AG04449 (cell line): Measurements from ENCODE around the gene IL6ST.
"Not testable (repeated sequence)": the region's sequence is repeated elsewhere in the genome, so short reads cannot be mapped to it uniquely, and the experiment has no call there.

ENCODE experiments used
- CTCF ChIA-PET: fragments of 350-600 bp; formaldehyde crosslinking; extraction: SDS; loops from one replicate; lab custom pipeline; 2021; ENCODE audit warnings: antibody characterized with exemption; lab: Yijun Ruan, JAX
- POLR2A ChIA-PET: fragments of 400-600, 350-600 bp; formaldehyde crosslinking; extraction: SDS; loops from one replicate; lab custom pipeline; 2020; ENCODE audit warnings: antibody characterized with exemption, inconsistent platforms; lab: Yijun Ruan, JAX
- DNase-seq: peaks from one replicate; pipeline ENCODE4 v3.0.0-alpha.2; 2010; ENCODE audit warnings: low read depth, low spot score
- H3K4me3 ChIP-seq: 2 replicates; pipeline ENCODE4 v1.5.1; 2011; ENCODE audit warnings: low read depth, mild to moderate bottlenecking, control low read depth, low read length
- TF ChIP-seq, protein P1 (sequence below): IDR thresholded peaks from one replicate; pipeline ENCODE4 v1.5.1; 2011; ENCODE audit warnings: mild to moderate bottlenecking, moderate library complexity, low read length, control low read depth, inconsistent platforms; ENCODE audit not compliant: insufficient read depth; ENCODE audit errors: missing control alignments

Gene IL6ST

DNA sequence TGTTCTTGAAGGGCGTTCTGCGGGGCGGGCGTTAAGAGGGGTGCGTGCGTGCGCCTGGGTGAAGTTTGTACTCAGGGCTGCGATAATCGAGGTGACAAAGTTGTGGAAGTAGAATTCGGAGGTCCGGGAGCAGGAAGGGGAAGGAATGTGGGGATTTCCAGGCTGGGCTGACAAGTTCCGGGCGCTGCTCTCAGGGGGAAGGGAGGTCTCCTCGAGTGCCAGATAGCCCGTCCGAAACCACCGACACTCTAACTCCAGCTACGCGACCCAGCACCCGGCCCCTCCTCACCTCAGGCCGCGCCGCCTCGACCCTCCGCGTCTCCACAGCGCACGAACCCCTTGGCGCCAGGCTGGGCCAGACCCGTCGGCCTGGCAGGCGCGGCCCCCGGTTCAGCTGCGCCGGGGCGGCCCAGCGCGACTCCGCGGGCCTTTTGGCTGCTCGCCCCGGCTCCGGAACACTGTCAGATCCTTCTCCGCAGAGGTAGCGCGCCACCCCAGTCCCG lies at the start of gene IL6ST:
Gene IL6ST, minus strand, starts transcription at position 469 of the 503 bp plus-strand sequence. CDS start 18,685 bp downstream, outside the sequence.
- TF ChIP-seq, protein P1, sequence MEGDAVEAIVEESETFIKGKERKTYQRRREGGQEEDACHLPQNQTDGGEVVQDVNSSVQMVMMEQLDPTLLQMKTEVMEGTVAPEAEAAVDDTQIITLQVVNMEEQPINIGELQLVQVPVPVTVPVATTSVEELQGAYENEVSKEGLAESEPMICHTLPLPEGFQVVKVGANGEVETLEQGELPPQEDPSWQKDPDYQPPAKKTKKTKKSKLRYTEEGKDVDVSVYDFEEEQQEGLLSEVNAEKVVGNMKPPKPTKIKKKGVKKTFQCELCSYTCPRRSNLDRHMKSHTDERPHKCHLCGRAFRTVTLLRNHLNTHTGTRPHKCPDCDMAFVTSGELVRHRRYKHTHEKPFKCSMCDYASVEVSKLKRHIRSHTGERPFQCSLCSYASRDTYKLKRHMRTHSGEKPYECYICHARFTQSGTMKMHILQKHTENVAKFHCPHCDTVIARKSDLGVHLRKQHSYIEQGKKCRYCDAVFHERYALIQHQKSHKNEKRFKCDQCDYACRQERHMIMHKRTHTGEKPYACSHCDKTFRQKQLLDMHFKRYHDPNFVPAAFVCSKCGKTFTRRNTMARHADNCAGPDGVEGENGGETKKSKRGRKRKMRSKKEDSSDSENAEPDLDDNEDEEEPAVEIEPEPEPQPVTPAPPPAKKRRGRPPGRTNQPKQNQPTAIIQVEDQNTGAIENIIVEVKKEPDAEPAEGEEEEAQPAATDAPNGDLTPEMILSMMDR: no peak
- no peak for DNase-seq
- CTCF ChIA-PET: interaction anchor here (1.0 to 1.3 kb wide), 2 partner anchors 9 to 206 kb away, joined by 3 read pairs; no protein-coding TSS in a partner anchor
- POLR2A ChIA-PET: interaction anchor here (0.7 kb wide), 1 partner anchor 64 kb away, joined by 4 read pairs; no protein-coding TSS in a partner anchor
- peak within 1 kb of the TSS; percentile 84 for H3K4me3 ChIP-seq

DNA sequence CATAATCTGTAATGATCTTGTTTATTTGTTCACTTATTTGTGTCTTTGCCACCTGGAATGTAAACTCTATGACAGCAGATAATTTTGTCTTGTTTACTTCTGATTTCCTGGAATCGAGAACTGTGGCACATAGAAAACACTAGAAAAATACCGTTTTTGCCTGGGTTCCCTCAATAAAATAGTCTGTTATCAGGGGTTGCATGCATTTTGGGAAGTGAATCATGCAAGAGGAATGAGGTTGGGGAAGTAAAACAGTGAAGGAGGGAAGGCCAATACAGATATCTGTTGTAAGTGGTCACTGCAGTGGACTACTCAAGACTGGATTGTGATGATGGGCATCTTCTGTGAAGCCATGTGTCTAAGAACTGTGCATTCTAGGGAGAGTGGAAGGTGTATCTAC lies 45.2 kb upstream of the IL6ST start:
- DNase-seq: no peak
- no peak overlapping the region for H3K4me3 ChIP-seq
- TF ChIP-seq, protein P1: no peak
- CTCF ChIA-PET: no interaction called here
- POLR2A ChIA-PET: no interaction called here

DNA sequence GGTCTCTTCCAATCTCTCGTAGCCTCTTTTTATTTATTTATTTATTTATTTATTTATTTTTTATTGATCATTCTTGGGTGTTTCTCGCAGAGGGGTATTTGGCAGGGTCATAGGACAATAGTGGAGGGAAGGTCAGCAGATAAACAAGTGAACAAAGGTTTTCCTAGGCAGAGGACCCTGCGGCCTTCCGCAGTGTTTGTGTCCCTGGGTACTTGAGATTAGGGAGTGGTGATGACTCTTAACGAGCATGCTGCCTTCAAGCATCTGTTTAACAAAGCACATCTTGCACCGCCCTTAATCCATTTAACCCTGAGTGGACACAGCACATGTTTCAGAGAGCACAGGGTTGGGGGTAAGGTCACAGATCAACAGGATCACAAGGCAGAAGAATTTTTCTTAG lies 43.4 kb upstream of the IL6ST start:
- CTCF ChIA-PET, POLR2A ChIA-PET, DNase-seq, H3K4me3 ChIP-seq: not testable (repeated sequence)

DNA sequence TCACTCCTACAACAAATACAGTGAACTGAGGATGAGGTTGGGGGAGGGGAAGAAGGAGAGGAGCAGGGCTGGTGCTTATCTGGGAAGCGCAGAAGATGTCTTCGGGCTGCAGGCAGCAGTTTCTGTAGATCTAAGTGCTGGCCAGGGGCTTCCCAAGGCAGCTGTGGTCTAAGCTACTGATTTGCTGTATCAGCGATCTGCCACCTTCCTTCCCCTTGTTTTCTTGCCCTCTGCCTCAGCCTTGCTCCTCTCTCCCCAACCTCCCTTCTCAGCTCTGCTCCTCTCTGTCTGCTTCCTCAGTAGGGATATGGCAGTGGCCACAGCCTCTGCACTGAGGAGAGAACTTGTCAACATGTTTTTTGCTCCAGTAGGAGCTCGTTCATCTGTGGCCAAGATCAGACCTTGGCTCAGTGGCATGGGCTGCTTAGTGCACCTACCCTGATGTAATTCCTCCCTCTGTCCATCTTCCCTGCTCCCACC lies 42.8 kb upstream of the IL6ST start:
- TF ChIP-seq, protein P1: no peak
- CTCF ChIA-PET: no interaction called here
- no peak for DNase-seq
- H3K4me3 ChIP-seq: no peak overlapping the region
- POLR2A ChIA-PET: no interaction called here

DNA sequence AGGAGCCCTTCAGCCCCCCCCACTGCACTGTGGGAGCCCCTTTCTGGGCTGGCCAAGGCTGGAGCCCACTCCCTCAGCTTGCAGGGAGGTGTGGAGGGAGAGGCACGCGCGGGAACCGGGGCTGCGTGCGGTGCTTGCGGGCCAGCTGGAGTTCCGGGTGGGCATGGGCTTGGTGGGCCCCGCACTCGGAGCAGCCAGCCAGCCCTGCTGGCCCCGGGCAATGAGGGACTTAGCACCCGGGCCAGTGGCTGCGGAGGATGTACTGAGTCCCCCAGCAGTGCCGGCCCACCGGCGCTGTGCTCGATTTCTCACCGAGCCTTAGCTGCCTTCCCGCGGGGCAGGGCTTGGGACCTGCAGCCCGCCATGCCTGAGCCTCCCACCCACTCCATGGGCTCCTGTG lies 40.6 kb upstream of the IL6ST start:
- POLR2A ChIA-PET, H3K4me3 ChIP-seq, DNase-seq, CTCF ChIA-PET: not testable (repeated sequence)

DNA sequence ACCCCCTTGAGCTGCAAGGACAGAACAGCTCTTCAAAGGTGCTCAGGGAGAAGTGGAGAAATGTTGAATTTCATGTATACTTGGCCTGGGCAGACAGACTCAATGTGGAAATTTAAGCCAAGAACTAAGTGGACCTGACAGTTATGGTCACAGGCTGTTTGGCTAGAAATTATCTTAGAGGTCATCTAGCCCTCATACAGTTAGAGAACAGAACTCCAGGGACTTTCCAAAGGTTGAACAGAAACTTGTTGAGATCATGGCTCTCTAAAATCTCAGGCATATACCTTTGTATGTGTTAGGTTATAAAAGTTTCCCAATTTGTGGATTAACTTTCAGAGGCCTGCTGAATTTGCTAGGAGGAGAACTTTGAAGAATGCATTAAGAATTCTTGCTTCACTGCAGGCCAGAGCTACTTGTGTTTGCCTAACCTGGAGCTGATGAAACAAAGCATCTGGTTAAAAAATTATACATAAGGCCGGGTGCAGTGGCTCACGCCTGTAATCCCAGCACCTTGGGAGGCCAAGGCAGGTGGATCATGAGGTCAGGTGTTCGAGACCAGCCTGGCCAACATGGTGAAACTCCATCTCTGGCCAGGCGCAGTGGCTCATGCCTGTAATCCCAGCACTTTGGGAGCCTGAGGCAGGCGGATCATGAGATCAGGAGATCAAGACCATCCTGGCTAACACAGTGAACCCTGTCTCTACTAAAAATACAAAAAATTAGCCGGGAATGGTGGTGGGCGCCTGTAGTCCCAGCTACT lies 35.3 kb upstream of the IL6ST start:
- H3K4me3 ChIP-seq, DNase-seq, POLR2A ChIA-PET, CTCF ChIA-PET: not testable (repeated sequence)

DNA sequence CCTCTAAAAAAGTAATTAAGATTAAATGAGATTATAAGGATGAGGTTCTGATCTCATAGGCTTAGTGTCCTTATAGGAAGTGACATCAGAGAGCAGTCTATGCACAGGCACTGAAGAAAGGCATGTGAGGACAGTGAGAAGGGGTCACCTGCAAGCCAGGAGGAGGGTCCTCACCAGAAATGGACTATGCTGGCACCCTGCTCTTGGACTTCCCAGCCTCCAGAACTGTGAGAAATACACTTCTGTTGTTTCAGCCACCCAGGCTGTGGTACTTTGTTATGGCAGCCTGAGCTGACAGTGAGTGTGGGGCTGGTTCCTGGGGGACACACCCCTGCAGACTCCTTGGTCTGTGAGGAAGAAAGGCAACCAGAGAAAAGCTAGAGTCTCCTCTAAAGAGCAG lies 34.7 kb upstream of the IL6ST start:
- DNase-seq: no peak
- ChIA-PET CTCF (no interaction called here), POLR2A (no interaction called here)
- no peak overlapping the region for H3K4me3 ChIP-seq
- TF ChIP-seq, protein P1: no peak
